HepG2 (cell line): ENCODE measurements around the gene ADGRE3. TPM values are rescaled to one million over a fixed set of nuclear protein-coding genes. Genes with fewer than 3 reads are reported as not detected.

ENCODE experiments used
- FOSL1 ChIP-seq: sonication (generic); formaldehyde crosslinking; IDR thresholded peaks from 2 replicates; pipeline ENCODE4 v1.9.0; 2021; ENCODE audit warnings: missing genetic modification reagents, borderline replicate concordance
- HOXD1 ChIP-seq: sonication (generic); formaldehyde crosslinking; IDR thresholded peaks from 2 replicates; pipeline ENCODE4 v1.5.0; 2020; ENCODE audit warnings: missing genetic modification reagents
- PAF1 ChIP-seq: IDR thresholded peaks from 2 replicates; pipeline ENCODE4 v1.6.1; 2016; ENCODE audit warnings: missing genetic modification reagents, missing compliant biosample characterization
- PAX8 ChIP-seq: sonication (generic); formaldehyde crosslinking; IDR thresholded peaks from 2 replicates; pipeline ENCODE4 v1.8.0; 2022; ENCODE audit warnings: mild to moderate bottlenecking, missing genetic modification reagents, borderline replicate concordance
- ZBTB20 ChIP-seq: sonication (generic); formaldehyde crosslinking; IDR thresholded peaks from 2 replicates; pipeline ENCODE4 v1.8.1; 2023; ENCODE audit warnings: missing genetic modification reagents, low read depth, mild to moderate bottlenecking, borderline replicate concordance
- ZFYVE20 ChIP-seq: sonication (generic); formaldehyde crosslinking; IDR thresholded peaks from 2 replicates; pipeline ENCODE4 v1.8.0; 2023; ENCODE audit warnings: low read depth, mild to moderate bottlenecking, moderate library complexity, missing genetic modification reagents, borderline replicate concordance
- ZNF121 ChIP-seq: sonication (generic); formaldehyde crosslinking; IDR thresholded peaks from 2 replicates; pipeline ENCODE4 v1.5.0; 2020; ENCODE audit warnings: mild to moderate bottlenecking, missing genetic modification reagents
- ZNF232 ChIP-seq: sonication (generic); formaldehyde crosslinking; IDR thresholded peaks from 2 replicates; pipeline ENCODE4 v1.4.0; 2020; ENCODE audit warnings: missing genetic modification reagents, borderline replicate concordance
- ZNF335 ChIP-seq: sonication (generic); formaldehyde crosslinking; IDR thresholded peaks from 2 replicates; pipeline ENCODE4 v1.4.0; 2020; ENCODE audit warnings: missing genetic modification reagents
- ZNF547 ChIP-seq: sonication (generic); formaldehyde crosslinking; IDR thresholded peaks from 2 replicates; pipeline ENCODE4 v1.5.1; 2020; ENCODE audit warnings: mild to moderate bottlenecking, missing genetic modification reagents
- ZNF660 ChIP-seq: sonication (generic); formaldehyde crosslinking; IDR thresholded peaks from 2 replicates; pipeline ENCODE4 v1.5.1; 2020; ENCODE audit warnings: mild to moderate bottlenecking, low read depth, missing genetic modification reagents, borderline replicate concordance
- polyA plus RNA-seq, 8 experiments: library from polyadenylated mRNA; depleted of rRNA in 3 of 8; stranded (reverse) in 7 of 8; unstranded in 1 of 8; fragments of >200 nt; fragmentation: Illumina TruSeq in 4 of 8; extraction: Trizol in 4 of 8; gene quantifications; 2 replicates each; pipeline versions ENCODE4 v1.2.1 to v1.2.3, GENCODE V29; 2011 to 2016; ENCODE audit warnings: low read depth in 4 of 8, missing spikeins in 1 of 8, mixed read lengths in 1 of 8; ENCODE audit not compliant: insufficient read depth in 1 of 8
- total RNA-seq, 5 experiments: library from RNA; depleted of rRNA; stranded (reverse); fragments of >200 nt; fragmentation: Illumina TruSeq; extraction: Trizol; gene quantifications; 2 replicates each; pipeline ENCODE4 v1.2.3, GENCODE V29; 2016; ENCODE audit warnings: low read depth in 1 of 5
- TF ChIP-seq, protein P1 (sequence below): sonication (generic); formaldehyde crosslinking; IDR thresholded peaks from 2 replicates; pipeline ENCODE4 v1.4.0; 2020; ENCODE audit warnings: missing genetic modification reagents
- TF ChIP-seq, protein P2 (sequence below): sonication (generic); formaldehyde crosslinking; IDR thresholded peaks from 2 replicates; pipeline ENCODE4 v1.5.0; 2020; ENCODE audit warnings: missing genetic modification reagents
- TF ChIP-seq, protein P3 (sequence below): sonication (generic); formaldehyde crosslinking; IDR thresholded peaks from 2 replicates; pipeline ENCODE4 v1.4.0; 2020; ENCODE audit warnings: missing genetic modification reagents, borderline replicate concordance
- TF ChIP-seq, protein P4 (sequence below): sonication (generic); formaldehyde crosslinking; IDR thresholded peaks from 2 replicates; pipeline ENCODE4 v1.5.1; 2020; ENCODE audit warnings: missing genetic modification reagents, mild to moderate bottlenecking, borderline replicate concordance
- TF ChIP-seq, protein P5 (sequence below): IDR thresholded peaks from 2 replicates; pipeline ENCODE4 v1.6.1; 2012; ENCODE audit warnings: low read depth, low read length, improper control_type of control experiment

ADGRE3 gene
- total and polyA plus RNA-seq, 2 of the 13 experiments (the other 11 are each of a cell fraction or from before 2014, with no cell fraction given), result not detected

DNA sequence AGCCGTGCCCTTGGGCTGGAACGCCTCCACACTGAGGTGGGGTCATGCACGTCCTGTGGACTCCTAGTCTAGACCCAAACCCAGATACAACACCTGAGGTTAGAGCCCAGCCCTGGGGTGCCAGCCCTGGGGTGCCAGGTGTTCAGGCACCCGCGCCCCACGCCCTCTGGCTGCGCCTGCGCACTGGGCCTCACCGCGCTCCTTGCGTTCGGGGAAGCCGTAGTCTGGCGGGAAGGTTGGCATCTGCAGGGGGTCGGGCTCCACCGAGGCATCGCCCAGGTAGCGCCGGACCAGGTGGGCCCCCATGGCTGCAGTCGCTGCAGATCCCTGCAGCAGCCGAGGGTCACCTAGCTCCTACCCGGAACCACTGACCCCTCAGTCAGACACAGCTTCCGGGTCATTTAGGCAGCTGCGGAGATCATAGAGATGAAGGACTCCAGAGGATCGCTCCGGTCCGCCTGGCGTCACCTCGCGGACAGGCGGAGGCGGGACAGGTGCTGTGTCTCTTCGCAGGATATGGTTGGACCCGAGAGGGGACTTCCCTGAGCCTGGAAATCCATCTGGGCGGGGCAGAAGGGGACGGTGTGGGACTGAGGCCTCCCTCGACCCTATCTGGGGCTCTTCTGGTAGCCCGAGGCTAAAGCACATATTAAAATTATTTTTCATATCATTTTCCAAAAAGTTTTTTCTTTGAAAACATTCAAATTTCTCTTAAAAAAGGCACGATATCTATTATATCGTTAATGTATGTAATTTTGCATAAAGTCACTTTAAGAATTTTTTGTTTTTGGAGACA lies 102.8 kb downstream of the ADGRE3 start, which contains the start of gene NDUFB7 (continued):
- TF ChIP-seq, protein P1, sequence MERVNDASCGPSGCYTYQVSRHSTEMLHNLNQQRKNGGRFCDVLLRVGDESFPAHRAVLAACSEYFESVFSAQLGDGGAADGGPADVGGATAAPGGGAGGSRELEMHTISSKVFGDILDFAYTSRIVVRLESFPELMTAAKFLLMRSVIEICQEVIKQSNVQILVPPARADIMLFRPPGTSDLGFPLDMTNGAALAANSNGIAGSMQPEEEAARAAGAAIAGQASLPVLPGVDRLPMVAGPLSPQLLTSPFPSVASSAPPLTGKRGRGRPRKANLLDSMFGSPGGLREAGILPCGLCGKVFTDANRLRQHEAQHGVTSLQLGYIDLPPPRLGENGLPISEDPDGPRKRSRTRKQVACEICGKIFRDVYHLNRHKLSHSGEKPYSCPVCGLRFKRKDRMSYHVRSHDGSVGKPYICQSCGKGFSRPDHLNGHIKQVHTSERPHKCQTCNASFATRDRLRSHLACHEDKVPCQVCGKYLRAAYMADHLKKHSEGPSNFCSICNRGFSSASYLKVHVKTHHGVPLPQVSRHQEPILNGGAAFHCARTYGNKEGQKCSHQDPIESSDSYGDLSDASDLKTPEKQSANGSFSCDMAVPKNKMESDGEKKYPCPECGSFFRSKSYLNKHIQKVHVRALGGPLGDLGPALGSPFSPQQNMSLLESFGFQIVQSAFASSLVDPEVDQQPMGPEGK, result peak; percentile 52; the same call in 1 of the 2 replicates
- no peak for TF ChIP-seq ZFYVE20 (CRISPR knock-in tag)
- TF ChIP-seq ZNF232 (CRISPR knock-in tag), result peak; percentile 71; the same call in 1 of the 2 replicates
- TF ChIP-seq, protein P2, sequence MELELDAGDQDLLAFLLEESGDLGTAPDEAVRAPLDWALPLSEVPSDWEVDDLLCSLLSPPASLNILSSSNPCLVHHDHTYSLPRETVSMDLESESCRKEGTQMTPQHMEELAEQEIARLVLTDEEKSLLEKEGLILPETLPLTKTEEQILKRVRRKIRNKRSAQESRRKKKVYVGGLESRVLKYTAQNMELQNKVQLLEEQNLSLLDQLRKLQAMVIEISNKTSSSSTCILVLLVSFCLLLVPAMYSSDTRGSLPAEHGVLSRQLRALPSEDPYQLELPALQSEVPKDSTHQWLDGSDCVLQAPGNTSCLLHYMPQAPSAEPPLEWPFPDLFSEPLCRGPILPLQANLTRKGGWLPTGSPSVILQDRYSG (CRISPR knock-in tag), result no peak
- peak; percentile 45; the same call in 1 of the 2 replicates for TF ChIP-seq ZBTB20 (CRISPR knock-in tag)
- no peak for TF ChIP-seq PAX8 (CRISPR knock-in tag)
- peak; percentile 95 for TF ChIP-seq ZNF547
- TF ChIP-seq, protein P3, sequence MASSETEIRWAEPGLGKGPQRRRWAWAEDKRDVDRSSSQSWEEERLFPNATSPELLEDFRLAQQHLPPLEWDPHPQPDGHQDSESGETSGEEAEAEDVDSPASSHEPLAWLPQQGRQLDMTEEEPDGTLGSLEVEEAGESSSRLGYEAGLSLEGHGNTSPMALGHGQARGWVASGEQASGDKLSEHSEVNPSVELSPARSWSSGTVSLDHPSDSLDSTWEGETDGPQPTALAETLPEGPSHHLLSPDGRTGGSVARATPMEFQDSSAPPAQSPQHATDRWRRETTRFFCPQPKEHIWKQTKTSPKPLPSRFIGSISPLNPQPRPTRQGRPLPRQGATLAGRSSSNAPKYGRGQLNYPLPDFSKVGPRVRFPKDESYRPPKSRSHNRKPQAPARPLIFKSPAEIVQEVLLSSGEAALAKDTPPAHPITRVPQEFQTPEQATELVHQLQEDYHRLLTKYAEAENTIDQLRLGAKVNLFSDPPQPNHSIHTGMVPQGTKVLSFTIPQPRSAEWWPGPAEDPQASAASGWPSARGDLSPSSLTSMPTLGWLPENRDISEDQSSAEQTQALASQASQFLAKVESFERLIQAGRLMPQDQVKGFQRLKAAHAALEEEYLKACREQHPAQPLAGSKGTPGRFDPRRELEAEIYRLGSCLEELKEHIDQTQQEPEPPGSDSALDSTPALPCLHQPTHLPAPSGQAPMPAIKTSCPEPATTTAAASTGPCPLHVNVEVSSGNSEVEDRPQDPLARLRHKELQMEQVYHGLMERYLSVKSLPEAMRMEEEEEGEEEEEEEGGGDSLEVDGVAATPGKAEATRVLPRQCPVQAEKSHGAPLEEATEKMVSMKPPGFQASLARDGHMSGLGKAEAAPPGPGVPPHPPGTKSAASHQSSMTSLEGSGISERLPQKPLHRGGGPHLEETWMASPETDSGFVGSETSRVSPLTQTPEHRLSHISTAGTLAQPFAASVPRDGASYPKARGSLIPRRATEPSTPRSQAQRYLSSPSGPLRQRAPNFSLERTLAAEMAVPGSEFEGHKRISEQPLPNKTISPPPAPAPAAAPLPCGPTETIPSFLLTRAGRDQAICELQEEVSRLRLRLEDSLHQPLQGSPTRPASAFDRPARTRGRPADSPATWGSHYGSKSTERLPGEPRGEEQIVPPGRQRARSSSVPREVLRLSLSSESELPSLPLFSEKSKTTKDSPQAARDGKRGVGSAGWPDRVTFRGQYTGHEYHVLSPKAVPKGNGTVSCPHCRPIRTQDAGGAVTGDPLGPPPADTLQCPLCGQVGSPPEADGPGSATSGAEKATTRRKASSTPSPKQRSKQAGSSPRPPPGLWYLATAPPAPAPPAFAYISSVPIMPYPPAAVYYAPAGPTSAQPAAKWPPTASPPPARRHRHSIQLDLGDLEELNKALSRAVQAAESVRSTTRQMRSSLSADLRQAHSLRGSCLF (CRISPR knock-in tag), result no peak
- TF ChIP-seq, protein P4, sequence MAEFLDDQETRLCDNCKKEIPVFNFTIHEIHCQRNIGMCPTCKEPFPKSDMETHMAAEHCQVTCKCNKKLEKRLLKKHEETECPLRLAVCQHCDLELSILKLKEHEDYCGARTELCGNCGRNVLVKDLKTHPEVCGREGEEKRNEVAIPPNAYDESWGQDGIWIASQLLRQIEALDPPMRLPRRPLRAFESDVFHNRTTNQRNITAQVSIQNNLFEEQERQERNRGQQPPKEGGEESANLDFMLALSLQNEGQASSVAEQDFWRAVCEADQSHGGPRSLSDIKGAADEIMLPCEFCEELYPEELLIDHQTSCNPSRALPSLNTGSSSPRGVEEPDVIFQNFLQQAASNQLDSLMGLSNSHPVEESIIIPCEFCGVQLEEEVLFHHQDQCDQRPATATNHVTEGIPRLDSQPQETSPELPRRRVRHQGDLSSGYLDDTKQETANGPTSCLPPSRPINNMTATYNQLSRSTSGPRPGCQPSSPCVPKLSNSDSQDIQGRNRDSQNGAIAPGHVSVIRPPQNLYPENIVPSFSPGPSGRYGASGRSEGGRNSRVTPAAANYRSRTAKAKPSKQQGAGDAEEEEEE (CRISPR knock-in tag), result 0 out of 2 replicates have a peak, but pooled peaks have one; percentile 18
- TF ChIP-seq ZNF121 (CRISPR knock-in tag), result 0 out of 2 replicates have a peak, but pooled peaks have one; percentile 44
- TF ChIP-seq FOSL1 (CRISPR knock-in tag), result no peak
- TF ChIP-seq, protein P5, sequence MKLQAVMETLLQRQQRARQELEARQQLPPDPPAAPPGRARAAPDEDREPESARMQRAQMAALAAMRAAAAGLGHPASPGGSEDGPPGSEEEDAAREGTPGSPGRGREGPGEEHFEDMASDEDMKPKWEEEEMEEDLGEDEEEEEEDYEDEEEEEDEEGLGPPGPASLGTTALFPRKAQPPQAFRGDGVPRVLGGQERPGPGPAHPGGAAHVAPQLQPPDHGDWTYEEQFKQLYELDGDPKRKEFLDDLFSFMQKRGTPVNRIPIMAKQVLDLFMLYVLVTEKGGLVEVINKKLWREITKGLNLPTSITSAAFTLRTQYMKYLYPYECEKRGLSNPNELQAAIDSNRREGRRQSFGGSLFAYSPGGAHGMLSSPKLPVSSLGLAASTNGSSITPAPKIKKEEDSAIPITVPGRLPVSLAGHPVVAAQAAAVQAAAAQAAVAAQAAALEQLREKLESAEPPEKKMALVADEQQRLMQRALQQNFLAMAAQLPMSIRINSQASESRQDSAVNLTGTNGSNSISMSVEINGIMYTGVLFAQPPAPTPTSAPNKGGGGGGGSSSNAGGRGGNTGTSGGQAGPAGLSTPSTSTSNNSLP, result 0 out of 2 replicates have a peak, but pooled peaks have one; percentile 20
- TF ChIP-seq HOXD1, result no peak
- no peak for TF ChIP-seq PAF1 (CRISPR knock-in tag)
- TF ChIP-seq ZNF335, result peak; percentile 79; the same call in 1 of the 2 replicates
- no peak for TF ChIP-seq ZNF660 (CRISPR knock-in tag)
